GM04503 (cell line): ENCODE measurements around the gene CPAMD8.
"Not testable (repeated sequence)": the region's sequence is repeated elsewhere in the genome, so short reads cannot be mapped to it uniquely, and the experiment has no call there.

ENCODE experiments used
- DNase-seq: peaks from one replicate; pipeline ENCODE4 v3.0.0-alpha.2; 2012; ENCODE audit warnings: low read depth

Gene CPAMD8

DNA sequence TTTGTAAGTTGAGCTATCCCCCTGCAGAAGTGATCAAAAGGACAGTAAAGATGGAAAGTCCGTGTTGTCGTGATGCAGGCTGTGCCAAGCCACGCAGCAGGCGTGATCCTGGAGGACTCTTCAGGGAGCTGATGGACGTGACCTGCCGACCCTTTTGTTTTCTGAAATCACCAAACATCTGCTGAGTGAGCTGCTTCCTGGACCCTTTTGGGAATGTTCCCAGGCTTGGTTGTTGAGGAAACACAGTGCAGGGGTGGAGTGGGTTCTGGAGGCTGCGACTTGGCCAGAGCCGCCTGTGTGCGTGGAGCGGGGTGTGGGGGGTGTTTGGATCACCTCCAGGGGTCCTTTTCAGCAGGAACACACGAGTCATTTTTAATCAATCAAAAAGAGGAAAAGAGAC lies 15.4 kb upstream of the CPAMD8 start:
- DNase-seq: no peak

DNA sequence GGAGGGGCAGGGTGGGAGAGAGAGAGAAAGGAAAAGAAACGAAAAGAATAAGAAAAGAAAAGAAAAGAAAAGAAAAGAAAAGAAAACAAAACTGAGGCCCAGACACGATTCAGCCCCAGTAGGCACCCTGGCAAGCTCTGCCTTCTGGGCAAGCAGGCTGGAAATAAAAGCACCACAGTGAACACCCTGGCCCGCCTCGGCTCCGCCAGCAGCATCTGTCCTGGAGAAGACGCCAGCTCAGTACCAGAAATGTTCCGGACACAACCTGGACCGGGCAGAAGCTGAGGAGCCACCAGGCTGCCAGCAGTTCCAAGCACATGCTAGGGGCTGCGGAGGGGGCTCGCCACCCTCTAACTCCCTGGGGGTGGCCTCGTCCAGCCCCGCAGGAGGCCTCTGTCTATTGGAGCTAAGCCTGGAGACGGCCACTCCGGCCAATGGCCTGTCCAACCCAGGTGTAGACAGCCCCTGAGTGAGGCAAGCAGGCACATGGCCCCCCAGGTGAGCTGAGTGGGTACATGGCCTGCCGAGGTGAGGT lies 11.4 kb upstream of the CPAMD8 start:
- no peak for DNase-seq

DNA sequence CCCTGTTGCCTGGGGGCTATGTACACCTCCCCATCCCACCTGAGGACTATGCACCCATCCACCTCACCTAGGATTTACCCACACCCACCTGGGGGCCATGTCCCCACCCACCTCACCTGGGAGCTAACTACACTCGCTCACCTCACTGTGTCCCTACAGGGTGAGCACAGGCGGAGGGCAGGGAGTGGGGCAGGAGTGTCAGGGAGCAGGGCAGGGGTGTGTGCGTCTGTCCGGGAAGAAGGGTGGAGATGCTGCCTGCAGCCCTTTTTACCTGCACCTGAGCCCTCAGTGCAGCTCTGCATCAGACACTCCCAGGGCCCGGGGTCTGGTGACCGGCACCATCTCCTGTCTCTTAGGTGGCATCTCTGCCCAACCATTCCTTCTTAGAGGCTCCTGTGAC lies 10.6 kb upstream of the CPAMD8 start:
- no peak for DNase-seq

DNA sequence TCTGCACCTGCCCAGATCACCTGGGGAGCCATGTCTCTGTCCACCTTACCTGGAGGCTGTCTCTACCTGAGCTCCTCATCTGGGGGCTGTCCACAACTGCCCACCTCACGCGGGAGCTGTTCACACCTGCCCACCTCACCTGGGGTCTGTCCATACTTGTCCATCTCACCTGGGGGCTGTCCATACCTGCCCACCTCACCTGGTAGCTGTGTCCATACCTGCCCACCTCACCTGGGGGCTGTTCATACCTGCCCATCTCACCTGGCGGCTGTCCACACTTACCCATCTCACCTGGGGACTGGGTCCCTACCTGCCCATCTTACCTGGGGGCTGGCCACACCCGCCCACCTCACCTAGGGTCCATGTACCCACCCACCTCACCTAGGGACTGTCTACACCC lies 10.0 kb upstream of the CPAMD8 start:
- no peak for DNase-seq

DNA sequence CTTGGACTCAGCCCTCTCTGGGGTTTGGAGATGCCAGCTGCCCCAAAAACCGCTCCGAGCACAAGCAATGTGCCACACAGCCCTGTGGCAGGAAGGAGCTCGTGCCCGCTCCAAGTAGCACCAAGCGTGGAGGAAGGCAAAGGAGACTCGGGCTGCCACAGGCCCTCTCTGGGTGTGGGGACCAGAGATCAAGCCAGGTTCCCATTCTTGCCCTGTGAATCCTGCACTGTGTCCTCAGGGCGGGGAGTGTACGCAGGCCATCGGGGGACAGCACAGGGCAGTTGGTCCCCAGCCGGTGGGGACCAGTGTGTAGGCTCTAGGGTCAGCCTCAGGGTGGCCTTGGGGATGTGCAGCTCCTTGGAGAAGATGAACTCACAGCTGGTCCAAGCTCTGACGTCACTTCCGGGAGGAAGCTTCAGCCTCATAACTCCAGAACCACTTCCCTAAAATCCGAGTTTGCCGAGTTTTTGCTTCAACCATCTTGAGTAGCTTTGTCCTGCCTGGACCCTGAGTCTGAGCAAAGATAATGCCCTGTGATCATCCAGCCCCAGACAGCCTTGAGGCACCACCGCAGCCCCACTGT lies 9.3 kb upstream of the CPAMD8 start:
- no peak for DNase-seq

DNA sequence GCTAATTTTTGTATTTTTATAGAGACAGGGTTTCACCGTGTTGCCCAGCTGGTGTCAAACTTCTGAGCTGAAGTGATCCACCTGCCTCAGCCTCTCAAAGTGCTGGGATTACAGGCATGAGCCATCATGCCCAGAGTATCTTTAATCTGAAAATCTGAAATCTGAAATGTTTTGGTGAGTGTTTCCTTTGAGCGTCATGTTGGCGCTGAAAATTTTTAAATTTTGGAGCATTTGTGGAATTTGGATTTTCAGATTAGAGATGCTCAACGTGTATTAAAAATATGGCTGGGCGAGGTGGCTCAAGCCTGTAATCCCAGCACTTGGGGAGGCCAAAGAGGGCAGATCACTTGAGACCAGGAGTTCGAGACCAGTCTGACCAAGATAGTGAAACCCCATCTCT lies 5.1 kb upstream of the CPAMD8 start:
- no peak for DNase-seq

DNA sequence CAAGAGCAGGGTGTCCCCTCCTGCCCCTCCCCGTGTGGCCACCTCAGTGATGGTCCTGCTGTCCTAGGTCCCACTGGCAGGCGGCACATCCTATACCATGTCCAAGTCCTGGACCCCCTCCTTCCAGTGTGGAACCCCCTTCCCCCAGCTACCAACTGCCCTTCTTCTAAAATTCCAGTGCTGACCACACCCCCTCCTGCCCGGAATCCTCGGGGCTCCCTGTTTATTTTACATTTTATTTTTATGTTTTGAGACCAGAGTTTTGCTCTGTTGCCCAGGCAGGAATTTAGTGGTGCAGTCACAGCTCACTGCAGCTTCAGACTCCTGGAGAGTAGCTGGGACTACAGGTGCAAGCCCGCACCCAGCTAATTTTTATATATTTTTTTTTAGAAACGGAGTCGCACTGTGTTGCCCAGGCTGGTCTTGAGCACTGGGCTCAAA lies 945 bp upstream of the CPAMD8 start:
- DNase-seq: no peak

DNA sequence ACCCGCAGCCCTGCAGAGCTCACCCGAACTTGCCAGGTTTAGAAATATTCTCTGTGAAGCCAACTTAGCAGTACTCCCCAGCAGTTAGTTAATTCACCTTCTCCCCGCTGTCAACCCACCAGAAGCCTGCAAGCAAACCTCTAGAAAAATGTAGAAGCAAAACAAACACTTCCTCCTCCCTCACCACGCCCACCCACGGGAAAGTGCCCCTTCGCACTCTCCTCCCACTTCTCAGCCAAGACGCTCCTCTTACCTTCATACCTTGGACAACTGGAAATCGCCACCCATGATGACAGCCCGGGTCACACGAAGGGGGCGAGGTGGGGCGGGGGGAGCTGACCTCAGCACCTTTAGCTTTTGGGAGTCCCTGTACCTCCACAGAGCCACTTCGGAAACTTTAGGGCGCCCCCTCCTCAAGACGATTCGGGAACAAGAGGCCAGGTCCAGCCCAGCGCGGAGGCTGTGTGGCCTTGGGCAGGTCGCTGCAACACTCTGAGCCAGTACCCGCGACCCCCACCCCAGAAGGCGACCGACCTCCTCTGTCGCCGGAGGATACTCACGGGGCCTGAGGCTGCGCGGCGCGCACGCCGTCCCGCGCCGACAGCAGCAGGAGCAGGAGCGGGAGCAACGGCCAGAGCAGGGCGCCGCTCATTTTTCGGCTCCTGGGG lies 485 bp downstream of the CPAMD8 start:
- DNase-seq: no peak

DNA sequence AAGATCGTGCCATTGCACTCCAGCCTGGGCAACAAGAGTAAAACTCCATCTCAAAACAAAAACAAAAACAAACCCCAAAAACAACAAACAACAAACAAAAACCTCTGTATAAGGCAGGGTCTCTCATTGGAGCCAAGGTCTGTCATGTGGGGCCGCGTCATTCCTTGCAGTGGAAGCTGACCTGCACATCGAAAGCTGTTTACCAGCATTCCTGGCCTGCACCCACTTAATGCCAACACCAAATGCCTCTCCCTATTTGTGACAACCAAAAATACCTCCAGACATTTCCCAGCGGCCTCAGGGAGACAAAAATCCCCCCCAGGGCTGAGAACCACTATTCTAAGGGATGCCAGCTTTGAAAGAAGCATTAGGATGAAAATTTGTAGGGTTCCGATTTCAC lies 1.2 kb downstream of the CPAMD8 start:
- no peak for DNase-seq

DNA sequence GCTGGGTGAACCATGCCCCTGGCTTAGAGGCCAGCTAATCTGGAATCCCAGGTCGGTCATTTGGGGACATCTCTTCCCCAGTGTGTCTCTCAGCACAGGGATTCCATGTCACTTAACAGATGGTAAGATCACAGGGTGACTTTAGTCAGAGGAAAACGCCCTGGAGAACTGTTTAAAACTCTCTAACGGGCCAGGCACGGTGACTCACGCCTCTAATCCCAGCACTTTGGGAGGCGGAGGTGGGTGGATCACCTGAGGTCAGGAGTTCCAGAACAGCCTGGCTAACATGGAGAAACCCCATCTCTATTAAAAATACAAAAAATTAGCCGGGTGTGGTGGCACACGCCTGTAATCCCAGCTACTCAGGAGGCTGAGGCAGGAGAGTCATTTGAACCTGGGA lies 1.7 kb downstream of the CPAMD8 start:
- not testable (repeated sequence) for DNase-seq

DNA sequence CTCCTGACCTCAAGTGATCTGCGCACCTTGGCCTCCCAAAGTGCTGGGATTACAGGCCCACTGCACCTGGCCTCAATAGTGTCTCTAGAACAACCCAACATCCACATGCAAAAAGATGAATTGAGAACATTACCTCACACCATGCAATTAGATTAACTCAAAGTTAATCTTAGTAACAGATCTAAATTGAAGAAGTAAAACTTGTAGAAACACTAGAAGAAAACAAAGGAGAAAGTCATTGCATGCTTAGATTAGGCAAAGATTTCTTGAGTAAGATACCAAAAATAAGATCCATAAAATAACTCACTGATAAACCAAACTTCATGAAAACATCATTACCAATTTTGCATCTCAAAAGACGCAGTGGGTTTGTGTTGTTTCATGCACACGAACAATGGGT lies 2.8 kb downstream of the CPAMD8 start:
- DNase-seq: no peak

DNA sequence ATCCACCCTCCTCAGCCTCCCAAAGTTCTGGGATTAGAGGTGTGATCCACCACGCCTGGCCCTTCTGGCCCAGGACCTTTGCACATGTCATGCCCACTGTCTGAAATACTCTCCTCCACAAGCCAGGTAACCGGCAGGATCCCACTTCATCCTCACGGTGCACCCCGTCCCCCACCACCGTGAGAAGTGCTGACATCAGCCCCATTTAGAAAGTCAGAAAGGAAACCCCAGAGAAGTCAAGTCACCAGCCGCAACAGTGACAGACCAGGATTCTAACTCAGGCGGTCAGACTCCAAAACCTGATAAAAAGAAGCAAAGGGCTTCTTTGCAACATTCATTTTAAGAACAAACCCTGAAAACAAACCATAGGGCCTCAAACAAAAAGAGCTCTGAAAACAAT lies 3.9 kb downstream of the CPAMD8 start:
- DNase-seq: no peak

DNA sequence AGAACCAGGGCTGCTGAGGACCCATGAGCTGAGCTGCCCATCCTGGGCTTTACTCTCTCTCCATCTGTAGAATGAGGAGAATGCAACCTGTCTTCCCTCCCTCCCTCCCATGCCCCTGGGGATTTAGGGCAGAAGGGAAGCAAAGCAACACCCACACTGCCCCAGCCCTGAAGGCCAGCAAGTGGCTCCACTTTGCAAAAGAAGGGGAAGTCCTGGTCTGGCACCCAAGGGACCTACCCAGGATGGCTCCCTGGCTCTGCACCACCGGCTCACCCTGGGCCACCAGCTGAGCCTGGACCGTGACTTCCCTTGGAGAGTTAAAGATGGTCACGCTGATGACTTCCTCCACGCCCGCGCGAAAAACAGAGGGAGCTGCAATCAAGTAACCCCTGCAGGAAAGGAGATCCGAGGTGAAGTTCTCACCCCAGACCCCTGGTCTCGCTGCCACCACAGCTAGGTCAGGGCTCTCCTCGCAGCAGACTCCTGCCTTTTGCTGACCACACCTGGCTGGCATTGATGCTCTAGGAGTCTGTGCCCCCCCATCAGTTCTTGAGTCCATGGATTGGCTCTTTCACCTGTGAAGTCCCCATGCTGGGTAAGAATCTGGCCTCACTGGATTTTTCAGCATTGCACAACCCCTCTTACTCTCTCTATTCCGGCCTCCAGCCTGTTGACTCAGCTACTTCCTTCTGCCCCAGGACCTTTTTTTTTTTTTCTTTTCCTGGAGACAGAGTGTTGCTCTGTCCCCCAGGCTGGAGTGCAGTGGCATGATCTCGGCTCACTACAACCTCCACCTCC lies 4.6 kb downstream of the CPAMD8 start:
- peak; percentile 4 for DNase-seq

DNA sequence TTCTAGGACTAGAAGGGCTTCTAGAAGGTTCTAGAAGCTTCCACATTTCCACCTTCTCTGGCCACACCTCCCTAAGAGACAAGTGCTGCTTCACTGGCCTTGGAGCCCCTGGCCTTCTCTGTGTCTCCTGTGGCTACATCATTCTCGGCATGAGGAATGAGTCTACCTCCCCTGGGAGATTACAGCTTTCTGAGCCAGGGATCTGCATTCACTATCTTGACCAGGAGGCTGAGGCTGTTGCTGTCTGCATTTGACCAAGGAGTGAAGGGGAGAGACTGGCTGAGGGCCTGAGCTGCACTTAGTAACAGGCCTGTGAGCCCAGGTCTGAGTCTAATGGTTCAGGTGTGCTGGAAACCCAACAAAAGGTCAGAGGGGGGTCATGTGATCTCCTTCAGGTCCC lies 5.3 kb downstream of the CPAMD8 start:
- DNase-seq: no peak

DNA sequence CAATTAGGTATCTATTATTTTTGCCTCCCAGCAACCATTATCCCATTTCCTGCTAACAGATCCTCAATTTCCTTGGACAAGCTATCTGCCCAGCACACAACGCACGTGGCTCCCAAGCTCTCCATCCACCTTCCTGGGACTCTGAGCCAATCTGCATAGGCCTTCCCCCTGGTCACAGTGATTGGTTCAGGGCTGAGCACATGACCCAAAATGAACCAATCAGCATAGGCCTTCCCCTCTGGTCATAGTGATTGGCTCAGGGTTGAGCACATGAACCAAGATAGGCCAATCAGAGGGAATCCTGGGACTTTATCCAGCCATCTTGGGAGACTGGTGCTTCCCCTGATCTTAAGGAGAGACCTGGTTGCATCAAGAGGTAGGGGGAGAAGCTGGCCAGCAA lies 5.8 kb downstream of the CPAMD8 start:
- DNase-seq: no peak

DNA sequence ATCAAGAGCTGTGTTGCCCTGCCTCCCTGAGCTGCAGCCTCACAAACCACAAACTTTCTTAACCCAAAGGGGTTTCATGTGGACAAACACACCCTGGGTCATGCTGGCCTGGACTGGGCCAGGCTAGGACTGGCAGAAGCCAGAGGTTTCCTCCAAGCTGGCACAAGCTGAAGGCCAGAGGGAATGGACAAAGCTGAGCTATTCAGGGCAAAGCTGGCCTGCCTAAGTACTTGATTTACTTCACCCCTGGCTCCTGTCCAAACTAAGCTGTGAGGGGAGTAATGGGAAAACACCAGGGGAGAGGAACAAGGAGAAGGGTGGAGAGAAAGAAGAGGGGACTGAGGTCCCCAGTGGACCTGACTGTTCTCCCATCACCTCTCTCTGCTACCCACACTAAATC lies 6.2 kb downstream of the CPAMD8 start:
- DNase-seq: no peak

DNA sequence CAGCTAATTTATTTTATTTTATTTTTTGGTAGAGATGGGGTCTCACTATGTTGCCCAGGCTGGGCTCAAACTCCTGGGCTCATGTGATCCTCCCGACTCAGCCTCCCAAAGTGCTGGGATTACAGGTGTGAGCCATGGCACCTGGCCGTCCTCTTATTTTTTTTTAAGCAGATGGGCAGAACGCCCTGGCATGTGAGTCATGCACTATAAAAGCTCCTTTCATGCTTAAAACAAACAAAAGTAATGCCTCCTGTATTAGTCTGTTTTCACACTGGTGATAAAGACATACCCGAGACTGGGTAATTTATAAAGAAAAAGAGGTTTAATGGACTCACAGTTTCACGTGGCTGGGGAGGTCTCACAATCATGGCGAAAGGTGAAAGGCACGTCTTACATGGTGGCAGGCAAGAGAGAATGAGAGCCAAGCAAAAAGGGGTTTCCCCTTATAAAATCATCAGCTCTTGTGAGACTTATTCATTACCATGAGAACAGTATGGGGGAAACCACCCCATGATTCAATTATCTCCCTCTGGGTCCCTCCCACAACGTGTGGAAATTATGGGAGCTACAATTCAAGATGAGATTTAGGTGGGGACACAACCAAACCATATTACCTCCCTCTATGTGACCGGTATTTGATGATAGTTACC lies 12.3 kb downstream of the CPAMD8 start:
- not testable (repeated sequence) for DNase-seq

DNA sequence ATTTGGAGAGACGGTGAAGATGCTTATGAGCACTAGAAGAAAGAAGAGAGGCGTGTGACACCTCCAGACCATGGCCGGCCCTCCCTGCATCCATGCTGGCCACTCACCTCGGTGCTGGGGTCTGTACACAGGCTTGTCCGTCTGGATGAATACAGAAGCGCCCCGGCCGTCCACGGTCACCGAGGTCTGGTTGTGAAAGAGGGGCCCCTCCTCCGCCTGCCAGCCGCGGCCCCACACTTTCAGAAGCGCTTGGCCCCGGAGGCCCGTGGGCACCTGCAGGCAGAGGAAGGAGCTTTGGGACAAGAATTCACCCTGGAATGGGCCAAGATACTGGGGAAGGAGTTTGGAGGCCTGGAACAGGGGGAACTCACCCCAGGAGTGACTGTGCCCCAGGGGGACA lies 15.1 kb downstream of the CPAMD8 start:
- DNase-seq: no peak

DNA sequence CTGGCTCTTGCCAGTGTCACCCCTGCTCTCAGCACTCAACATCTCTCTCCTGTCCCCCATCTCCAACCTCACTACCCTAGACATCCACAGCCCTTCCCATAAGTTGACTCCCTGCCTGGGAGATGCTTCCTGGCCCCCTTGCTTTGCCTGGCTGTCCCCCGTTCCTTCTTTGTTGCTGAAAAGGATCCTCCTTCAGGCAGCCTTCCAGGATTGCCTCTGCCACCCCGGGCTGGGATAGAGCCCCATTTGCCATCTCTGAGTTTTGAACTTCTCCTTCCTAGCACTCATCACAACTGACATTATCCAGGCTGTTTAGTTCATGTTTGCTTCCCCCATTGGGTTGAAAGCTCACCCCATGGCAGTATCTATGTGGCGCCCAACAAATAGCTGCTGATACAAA lies 20.0 kb downstream of the CPAMD8 start:
- DNase-seq: no peak

DNA sequence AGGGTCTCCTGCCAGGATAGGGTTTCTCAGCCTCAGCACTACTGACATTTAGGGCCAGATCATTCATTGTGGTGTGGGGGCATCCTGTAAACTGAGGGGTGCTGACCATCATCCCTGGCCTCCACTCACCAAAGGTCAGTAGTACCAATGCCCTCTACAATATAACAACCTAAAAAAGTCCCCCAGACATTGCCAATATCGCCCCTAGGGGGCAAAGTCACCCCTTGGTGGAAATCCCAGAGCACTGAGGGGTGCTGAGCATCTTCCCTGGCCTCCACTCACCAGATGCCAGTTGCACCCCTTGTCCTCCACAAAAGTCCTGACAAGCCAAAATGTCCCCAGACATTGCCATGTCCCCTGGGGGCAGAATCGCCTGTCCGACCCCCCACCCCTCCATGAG lies 21.6 kb downstream of the CPAMD8 start:
- no peak for DNase-seq

DNA sequence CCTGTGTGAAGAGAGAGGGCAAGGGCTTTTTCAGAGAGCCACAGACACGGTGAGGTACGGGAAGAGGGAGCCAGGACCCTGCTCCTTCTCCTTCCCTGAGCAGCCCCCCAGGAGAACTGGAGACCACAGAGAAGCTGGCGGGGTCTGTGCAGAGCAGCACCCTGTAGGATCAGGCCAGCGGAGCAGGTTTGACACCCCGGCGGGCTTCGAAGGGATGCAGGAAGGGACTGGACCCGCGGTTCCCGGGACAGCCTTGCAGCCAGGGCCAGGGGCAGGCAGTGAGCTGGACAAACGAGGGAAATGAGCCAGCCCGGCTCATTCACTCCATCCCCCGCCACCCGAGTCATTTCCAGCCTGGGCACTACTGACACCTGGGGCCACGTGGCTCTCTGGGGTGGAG lies 22.2 kb downstream of the CPAMD8 start:
- no peak for DNase-seq

DNA sequence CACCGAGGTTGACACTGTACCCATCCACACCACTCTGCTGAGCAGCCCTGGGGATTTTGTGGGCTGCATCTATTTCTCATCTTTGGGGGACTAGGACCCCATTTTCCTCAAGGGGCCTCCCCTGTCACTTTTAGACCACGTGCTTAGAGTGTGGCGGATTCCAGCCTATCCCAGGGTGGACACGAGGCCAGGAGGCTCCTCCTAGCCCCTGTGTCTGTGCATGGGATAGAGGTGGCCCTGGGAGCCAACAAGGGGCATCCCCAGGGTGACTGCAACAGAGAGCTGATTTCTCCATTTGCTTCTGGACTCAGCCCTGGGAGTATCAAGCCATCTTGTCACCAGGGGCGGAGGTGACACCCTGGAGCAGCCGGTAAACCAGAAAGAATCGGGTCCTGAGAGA lies 24.2 kb downstream of the CPAMD8 start:
- DNase-seq: no peak
